PC-9 (cell line): ENCODE results near the gene TMEM135. TPM values are rescaled to one million over a fixed set of nuclear protein-coding genes. Genes with fewer than 3 reads are reported as not detected.

Experiments
- BruUV-seq: library from RNA; stranded (reverse); fragments of 400-500 nt; replicated peaks from 2 replicates; lab custom pipeline; 2021; lab: Mats Ljungman, UMichigan
- CTCF ChIA-PET: fragments of 300-600 bp; sonication (Branson Sonifier 250); formaldehyde crosslinking; loops from one replicate; lab custom pipeline; 2022; ENCODE audit warnings: antibody characterized with exemption; lab: Charles Lee
- POLR2A ChIA-PET: fragments of 300-600 bp; sonication (Branson Sonifier 250); formaldehyde crosslinking; loops from one replicate; lab custom pipeline; 2022; ENCODE audit warnings: antibody characterized with exemption; ENCODE audit not compliant: unreplicated experiment; lab: Charles Lee
- DNase-seq, 2 experiments: peaks; one replicate each; pipeline versions ENCODE4 v3.0.0 to v3.0.0-alpha.2; 2015 to 2022; ENCODE audit warnings: mixed read lengths in 1 of 2
- H2AFZ ChIP-seq: fragments of 200-600 bp; sonication (generic); 2 replicates; pipeline ENCODE4 v1.8.1; 2017; ENCODE audit warnings: antibody characterized with exemption
- H3F3A ChIP-seq: fragments of 200-600 bp; sonication (generic); 2 replicates; pipeline ENCODE4 v1.8.1; 2017; ENCODE audit warnings: antibody characterized with exemption, mild to moderate bottlenecking, low read depth; ENCODE audit not compliant: insufficient read depth
- H3K27ac ChIP-seq: fragments of 200-600 bp; sonication (generic); 2 replicates; pipeline ENCODE4 v1.6.1; 2016; ENCODE audit warnings: mixed run types
- H3K27me3 ChIP-seq: fragments of 200-600 bp; sonication (generic); 2 replicates; pipeline ENCODE4 v1.6.1; 2016; ENCODE audit warnings: low read depth, mixed run types; ENCODE audit not compliant: insufficient read depth
- H3K36me3 ChIP-seq: fragments of 200-600 bp; sonication (generic); 2 replicates; pipeline ENCODE4 v1.6.1; 2016; ENCODE audit warnings: low read depth, mixed run types
- H3K4me1 ChIP-seq: fragments of 200-600 bp; sonication (generic); replicated peaks from 2 replicates; pipeline ENCODE4 v1.6.1; 2016; ENCODE audit warnings: mixed run types; ENCODE audit not compliant: insufficient read depth
- H3K4me2 ChIP-seq: fragments of 200-600 bp; sonication (generic); 2 replicates; pipeline ENCODE4 v1.6.1; 2017; ENCODE audit warnings: mixed run types
- H3K4me3 ChIP-seq: fragments of 200-600 bp; sonication (generic); 2 replicates; pipeline ENCODE4 v1.6.1; 2016; ENCODE audit warnings: mixed run types
- H3K79me2 ChIP-seq: fragments of 200-600 bp; sonication (generic); 2 replicates; pipeline ENCODE4 v1.6.1; 2017; ENCODE audit warnings: low read depth, mixed run types
- H3K9me2 ChIP-seq: fragments of 200-600 bp; sonication (generic); 2 replicates; pipeline ENCODE4 v1.8.1; 2017; ENCODE audit warnings: mild to moderate bottlenecking; ENCODE audit not compliant: insufficient read depth
- H3K9me3 ChIP-seq: fragments of 200-600 bp; sonication (generic); 2 replicates; pipeline ENCODE4 v1.8.1; 2016; ENCODE audit warnings: low read depth; ENCODE audit not compliant: insufficient read depth
- H4K20me1 ChIP-seq: fragments of 200-600 bp; sonication (generic); 2 replicates; pipeline ENCODE4 v1.8.1; 2017; ENCODE audit not compliant: insufficient read depth
- CTCF ChIP-seq: fragments of 200-600 bp; sonication (generic); conservative IDR thresholded peaks from 2 replicates; pipeline ENCODE4 v1.6.1; 2017; ENCODE audit warnings: mixed run types, antibody characterized with exemption, mild to moderate bottlenecking, moderate library complexity
- EZH2 ChIP-seq: fragments of 200-600 bp; sonication (generic); IDR thresholded peaks from 2 replicates; pipeline ENCODE4 v1.8.0; 2017; ENCODE audit warnings: antibody characterized with exemption, low read depth
- intact Hi-C: fragments of 100-400 bp; cut with micrococcal nuclease; formaldehyde crosslinking; loops from one replicate; pipeline ENCODE4 v1.10.0; 2022; ENCODE audit not compliant: unreplicated experiment
- total RNA-seq: library from RNA; stranded (reverse); gene quantifications from 2 replicates; pipeline ENCODE4 v1.2.3, GENCODE V29; 2021

TMEM135 gene
- total RNA-seq, 1 experiment from 2014 or later, result 42.0 TPM

GRCh38 chr11:87230995-87231394 lies 193.3 kb downstream of the TMEM135 start:
- DNase-seq, result no peak
- no peaks in the 10 kb centered on the region for H3K27me3 ChIP-seq
- peaks cover 29% of the 10 kb centered on the region for H3K9me3 ChIP-seq
- POLR2A ChIA-PET, result no interaction called here
- H3K36me3 ChIP-seq, result no peaks in the 10 kb centered on the region; the same call in 1 of the 2 replicates
- no peak overlapping the region for H3K4me3 ChIP-seq
- H3K4me2 ChIP-seq, result no peak overlapping the region
- no peaks in the 10 kb centered on the region for H4K20me1 ChIP-seq
- 0 out of 2 replicates have a peak, but pooled peaks cover 6% of the 10 kb centered on the region for H3F3A ChIP-seq
- CTCF ChIA-PET, result no interaction called here
- no peaks in the 10 kb centered on the region for H3K79me2 ChIP-seq
- BruUV-seq, result no TSS peak
- intact Hi-C loops, result no loop called here
- H3K27ac ChIP-seq, result no peak overlapping the region
- TF ChIP-seq EZH2 (no peak), CTCF (no peak)
- no peaks in the 10 kb centered on the region for H3K4me1 ChIP-seq
- no peak overlapping the region for H2AFZ ChIP-seq
- no peaks in the 10 kb centered on the region for H3K9me2 ChIP-seq

GRCh38 chr11:87232320-87232719 lies 194.6 kb downstream of the TMEM135 start:
- BruUV-seq, result no TSS peak
- no peak for TF ChIP-seq EZH2
- no peak for TF ChIP-seq CTCF
- no peak for DNase-seq
- Histone ChIP-seq H3K4me2 (no peak overlapping the region), H3K79me2 (no peaks in the 10 kb centered on the region), H4K20me1 (no peaks in the 10 kb centered on the region), H3F3A (0 out of 2 replicates have a peak, but pooled peaks cover 6% of the 10 kb centered on the region), H3K27ac (no peak overlapping the region), H3K4me1 (no peaks in the 10 kb centered on the region), H3K27me3 (no peaks in the 10 kb centered on the region), H3K9me3 (peaks cover 29% of the 10 kb centered on the region), H3K36me3 (no peaks in the 10 kb centered on the region; the same call in 1 of the 2 replicates), H3K9me2 (no peaks in the 10 kb centered on the region), H2AFZ (no peak overlapping the region), H3K4me3 (no peak overlapping the region)
- CTCF ChIA-PET, result no interaction called here
- intact Hi-C loops, result no loop called here
- POLR2A ChIA-PET, result no interaction called here

- Histone ChIP-seq H3K4me2 (no peak overlapping the region), H3K9me2 (no peaks in the 10 kb centered on the region), H4K20me1 (no peaks in the 10 kb centered on the region), H3K4me1 (no peaks in the 10 kb centered on the region), H3K27ac (no peak overlapping the region), H3K36me3 (no peaks in the 10 kb centered on the region; the same call in 1 of the 2 replicates), H3K4me3 (no peak overlapping the region), H3K9me3 (peaks cover 29% of the 10 kb centered on the region), H3K27me3 (no peaks in the 10 kb centered on the region), H2AFZ (no peak overlapping the region), H3K79me2 (no peaks in the 10 kb centered on the region), H3F3A (0 out of 2 replicates have a peak, but pooled peaks cover 6% of the 10 kb centered on the region)
- ChIA-PET CTCF (no interaction called here), POLR2A (no interaction called here)
- no TSS peak for BruUV-seq
- TF ChIP-seq EZH2 (no peak), CTCF (no peak)
- intact Hi-C loops, result no loop called here
- DNase-seq, result no peak
Measured at GRCh38 chr11:87235366-87235765, 197.6 kb downstream of the TMEM135 start.
